Daoy (cell line): ENCODE data around the gene SGPP1. TPM values are rescaled to one million over a fixed set of nuclear protein-coding genes. Genes with fewer than 3 reads are reported as not detected.
"Not testable (repeated sequence)": the region's sequence is repeated elsewhere in the genome, so short reads cannot be mapped to it uniquely, and the experiment has no call there.

ENCODE experiments used
- DNase-seq: peaks from one replicate; pipeline ENCODE4 v3.0.0-alpha.2; 2015; ENCODE audit warnings: low read depth
- total RNA-seq: library from RNA; depleted of rRNA; stranded (reverse); fragments of >200 nt; shearing (Covaris generic); gene quantifications from 2 replicates; pipeline ENCODE4 v1.2.3, GENCODE V29; 2014

The SGPP1 gene
- total RNA-seq, 1 experiment from 2014 or later = 31.1 TPM

DNA sequence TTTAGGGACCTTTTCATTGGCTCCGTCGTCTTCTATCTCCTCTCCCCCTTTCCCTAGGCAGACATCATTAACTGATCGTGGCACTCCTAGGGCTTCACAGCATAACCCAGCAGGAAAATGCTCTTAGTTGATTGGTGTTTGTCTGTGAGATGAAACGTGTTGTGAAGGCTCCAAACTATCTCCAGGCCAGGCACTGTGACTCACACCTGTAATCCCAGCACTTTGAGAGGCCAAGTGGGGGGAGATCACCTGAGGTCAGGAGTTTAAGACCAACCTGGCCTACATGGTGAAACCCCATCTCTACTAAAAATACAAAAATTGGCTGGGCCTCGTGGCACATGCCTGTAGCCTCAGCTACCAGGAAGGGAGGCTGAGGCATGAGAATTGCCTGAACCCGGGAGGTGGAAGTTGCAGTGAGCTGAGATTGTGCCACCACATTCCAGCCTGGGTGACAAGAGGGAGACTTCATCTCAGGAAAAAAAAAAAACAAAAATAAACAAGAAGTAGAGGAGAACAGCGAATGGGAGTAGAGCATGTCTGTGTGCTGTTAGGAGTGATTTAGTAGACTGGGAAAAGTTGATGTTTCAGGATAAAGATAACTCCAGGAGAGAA is 53.9 kb downstream of the SGPP1 start:
- no peak for DNase-seq

GRCh38 chr14:63673255-63673654 is 54.6 kb downstream of the SGPP1 start:
- DNase-seq = no peak

DNA sequence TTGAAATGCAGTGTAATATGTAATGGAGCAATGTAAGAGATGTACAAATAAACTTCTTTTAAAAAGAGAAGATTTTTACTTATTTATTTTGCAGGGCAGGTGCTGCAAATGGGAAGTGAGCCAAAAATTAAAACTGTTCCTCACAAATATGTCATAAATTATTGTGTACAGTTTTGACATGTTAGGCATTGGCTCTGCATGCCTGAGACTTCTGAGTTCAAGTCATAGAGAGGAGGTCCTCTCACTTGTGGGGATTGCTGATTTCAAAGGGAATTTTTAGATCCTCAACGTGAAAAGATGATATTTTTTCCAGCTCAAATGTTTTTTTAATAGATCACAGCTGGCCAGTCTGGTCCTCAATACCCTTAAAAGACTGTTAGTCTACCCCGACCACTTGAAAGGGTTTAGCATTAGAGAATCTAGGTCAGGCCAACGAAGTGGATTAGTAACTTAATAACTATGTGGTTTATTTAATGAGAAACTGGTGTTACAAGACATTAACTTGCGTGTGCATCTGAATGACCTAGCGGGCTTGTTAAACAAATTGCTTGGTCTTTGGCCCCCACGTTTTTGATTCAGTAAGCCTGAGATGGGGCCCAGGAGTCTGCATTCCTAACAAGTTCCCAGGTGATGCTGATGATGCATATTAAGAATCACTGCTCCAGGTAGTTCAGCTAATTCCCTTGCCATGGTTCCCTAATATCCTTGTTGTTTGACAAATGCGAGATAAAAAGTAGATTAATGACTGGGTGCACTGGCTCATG is 55.3 kb downstream of the SGPP1 start:
- DNase-seq = no peak

DNA sequence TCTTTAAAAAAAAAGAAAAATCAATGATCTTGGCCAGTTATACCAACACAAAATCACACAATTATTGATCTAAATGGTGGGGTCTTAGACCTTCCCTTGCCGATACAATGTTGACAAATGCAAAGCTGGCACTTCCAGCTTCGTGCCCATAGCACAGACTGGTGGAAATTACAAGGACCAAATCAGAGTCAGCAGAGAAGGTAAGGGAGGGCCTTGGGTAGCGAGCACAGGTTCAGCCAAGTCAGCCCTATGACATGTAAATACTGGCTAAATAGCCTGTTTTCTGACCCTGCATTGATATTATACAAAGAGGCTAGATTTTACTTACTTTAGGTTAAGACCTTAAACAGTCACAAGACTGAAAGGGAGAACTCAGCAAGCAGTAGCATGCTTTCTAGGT is 55.9 kb downstream of the SGPP1 start:
- DNase-seq = no peak

GRCh38 chr14:63670692-63671091 is 57.2 kb downstream of the SGPP1 start:
- DNase-seq = no peak

- no peak for DNase-seq
Measured at GRCh38 chr14:63666335-63666734, 61.5 kb downstream of the SGPP1 start.

DNA sequence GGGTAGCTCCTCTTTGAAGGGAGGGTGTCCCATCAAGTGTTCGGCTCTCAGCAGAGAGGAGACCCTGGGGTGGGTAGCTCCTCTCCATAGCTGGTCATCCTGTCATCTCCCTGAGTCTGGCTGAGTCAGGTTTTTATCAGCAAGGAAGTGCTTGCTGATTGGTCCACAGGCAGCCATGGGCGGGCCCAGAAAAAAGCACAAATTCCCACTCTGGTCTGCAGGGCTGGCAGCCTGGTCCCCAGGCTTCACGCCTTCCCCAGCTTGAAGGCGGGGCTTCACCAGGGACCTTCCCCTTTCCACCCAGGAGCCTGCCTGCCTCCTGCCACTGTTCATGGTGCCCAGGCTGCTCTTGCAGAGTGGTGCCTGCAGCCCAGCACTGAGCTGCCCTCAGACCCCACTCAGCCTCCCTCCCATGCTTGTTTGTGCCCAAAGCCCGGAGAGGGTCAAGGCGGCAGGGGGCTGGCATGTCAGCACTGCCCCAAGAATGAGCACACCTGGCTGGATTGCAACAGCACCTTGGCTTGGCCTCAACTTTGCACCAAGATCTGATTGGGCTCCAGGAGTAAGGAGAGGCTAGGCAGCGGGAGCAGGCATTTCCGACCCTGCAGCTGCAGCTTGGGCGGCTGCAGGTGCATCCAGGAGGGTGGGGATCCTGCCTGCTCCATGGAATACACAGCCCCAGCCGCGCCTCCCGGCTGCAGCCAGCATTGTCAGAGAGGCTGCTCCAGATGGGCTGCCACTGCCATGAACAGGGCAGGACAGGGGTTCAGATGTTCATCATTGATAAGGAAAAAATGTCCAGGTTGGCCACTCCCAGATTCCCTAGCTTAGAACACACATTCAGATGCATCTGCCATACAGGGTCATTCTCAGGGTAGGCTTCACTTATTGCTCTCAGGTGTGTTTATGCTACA is 64.2 kb downstream of the SGPP1 start:
- no peak for DNase-seq

DNA sequence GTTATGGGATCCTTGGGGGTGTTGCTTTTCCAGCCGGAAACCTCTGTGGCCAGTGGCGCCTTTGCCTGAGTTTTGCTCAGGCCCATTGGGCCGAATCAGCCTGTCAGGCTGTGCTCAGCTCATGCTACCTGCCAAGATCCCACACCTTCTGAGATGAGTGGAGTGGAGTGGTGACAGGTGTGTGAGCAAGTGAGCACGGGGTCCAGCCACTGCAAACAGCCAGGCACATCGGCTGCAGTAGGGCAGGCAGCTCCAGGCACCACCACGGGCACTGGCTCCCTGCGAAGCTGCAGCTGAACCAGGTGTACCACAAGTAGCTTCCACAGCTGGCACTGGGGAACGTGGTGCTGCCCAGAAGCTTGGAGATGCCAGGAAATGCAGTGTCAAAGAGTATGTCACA is 65.1 kb downstream of the SGPP1 start:
- no peak for DNase-seq

GRCh38 chr14:63661881-63662280 is 66.0 kb downstream of the SGPP1 start:
- DNase-seq = not testable (repeated sequence)

GRCh38 chr14:63659726-63660125 is 68.1 kb downstream of the SGPP1 start:
- no peak for DNase-seq

GRCh38 chr14:63656194-63656593 is 71.7 kb downstream of the SGPP1 start:
- no peak for DNase-seq

DNA sequence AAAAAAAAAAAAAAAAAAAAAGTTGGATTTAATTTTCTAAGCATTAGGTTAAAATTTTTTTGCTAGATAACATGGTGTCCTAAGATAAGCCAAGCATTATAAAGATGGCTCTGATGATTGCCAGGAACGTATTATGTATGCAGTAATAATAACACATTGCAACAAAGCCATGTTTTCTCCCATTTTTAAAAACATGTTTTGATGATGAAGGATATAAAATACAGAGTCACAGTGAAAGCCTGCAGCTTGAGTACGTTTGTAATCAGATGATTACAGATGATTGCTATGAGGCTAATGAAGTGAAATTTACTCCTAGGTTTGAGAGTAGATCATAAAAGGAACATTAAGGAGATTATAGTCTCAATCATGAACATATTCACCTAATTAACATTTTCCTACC is 72.9 kb downstream of the SGPP1 start:
- no peak for DNase-seq

DNA sequence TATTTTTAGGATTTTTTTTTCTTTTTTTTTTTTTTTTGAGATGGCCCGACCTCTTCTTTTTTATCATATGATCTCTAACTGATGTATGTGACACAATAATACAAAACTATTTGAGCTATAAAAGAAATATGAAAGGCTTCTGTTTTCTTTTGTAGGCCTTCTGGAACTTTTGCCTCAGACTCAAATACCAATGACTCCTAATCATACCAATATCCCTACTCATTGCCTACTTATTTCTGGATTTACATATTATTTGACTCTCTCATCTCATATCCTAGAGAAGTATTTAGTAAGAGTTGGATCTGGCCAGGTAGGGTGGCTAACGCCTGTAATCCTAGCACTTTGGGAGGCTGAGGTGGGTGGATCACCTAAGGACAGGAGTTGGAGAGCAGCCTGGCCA is 73.5 kb downstream of the SGPP1 start:
- DNase-seq = no peak

GRCh38 chr14:63652406-63652805 is 75.5 kb downstream of the SGPP1 start:
- DNase-seq = no peak

- no peak for DNase-seq
Measured at GRCh38 chr14:63650256-63650952, 77.5 kb downstream of the SGPP1 start.

- DNase-seq = no peak
Measured at GRCh38 chr14:63647696-63648410, 80.0 kb downstream of the SGPP1 start.

DNA sequence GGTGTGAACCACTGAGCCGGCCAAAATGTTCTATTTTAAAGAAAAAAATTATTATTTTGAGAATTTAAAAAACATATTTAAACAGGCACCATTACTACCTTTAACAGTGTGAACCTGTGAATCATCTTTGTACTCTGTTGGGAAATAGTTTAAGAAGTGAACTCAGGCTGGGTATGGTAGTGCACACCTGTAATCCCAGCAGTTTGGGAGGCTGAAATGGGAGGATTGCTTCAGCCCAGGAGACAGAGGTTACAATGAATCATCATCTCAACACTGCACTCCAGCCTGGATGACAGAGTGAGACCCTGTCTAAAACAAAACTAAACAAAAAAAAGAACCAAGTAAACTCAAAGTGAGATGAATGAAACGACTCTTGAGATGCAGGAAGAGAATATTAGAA is 83.1 kb downstream of the SGPP1 start:
- DNase-seq = no peak

- DNase-seq = no peak
Measured at GRCh38 chr14:63642656-63643382, 85.0 kb downstream of the SGPP1 start.

DNA sequence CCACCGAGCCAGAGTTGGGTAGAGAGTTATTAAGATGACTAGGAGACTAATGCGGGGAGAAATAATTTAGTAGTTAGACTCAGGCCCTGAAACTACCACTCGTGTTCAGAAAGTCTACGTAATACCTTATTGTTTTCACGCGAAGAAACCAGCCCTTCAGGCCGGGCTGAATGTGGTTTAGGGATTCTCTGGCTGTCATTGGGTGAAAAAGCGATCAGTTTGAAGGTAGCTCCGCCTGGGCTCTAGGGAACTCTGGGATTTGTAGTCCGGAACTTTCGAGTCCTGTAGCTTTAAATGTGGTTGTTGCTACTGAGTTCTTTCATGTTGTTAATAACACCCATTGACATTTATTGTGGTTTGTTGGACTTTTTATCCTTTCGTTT is 85.6 kb downstream of the SGPP1 start:
- peak; percentile 93 for DNase-seq

DNA sequence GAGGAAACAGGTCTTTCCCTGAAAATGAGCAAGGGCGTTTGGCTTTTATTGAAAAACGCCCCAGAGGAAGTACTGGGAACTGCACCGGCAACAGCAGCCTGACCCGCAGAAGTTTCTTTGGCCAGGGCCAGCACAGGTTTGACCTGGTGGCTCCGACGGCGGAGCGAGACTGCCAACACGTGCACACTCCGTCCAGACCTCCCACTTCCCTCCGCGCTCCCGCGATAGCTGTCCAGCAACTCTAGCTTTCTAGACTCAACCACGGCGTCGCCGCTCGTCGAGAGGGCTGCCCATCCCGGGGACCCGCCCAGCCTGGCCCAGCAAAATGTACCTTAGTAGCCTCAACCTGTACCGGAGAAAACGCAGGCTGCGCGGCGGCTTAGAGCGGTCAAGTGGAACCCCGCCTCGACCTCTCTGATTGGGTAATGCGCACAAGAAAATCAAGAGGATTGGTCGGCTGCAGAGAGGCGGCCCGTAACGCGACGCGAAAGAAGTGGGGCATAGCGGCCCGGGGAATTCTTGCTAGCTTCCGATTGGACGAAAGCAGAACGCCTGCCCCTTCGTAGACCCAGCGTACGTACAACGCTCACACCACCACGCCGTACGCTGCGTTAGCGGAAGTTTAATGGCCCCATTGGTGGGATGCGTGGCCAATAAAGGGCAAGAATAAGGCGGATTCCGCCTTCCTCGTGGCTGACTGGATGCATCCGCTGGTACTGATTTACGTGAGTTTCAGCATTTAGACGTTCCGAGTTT is 86.2 kb downstream of the SGPP1 start, which contains the start of gene WDR89:
TSS of gene WDR89 (minus strand) at position 399 of the 756 bp plus-strand sequence. CDS start 41,929 bp downstream, outside the sequence.
- DNase-seq = peak; percentile 100
